Measurements from ENCODE around the gene ZNF326. TPM values are rescaled to one million over a fixed set of nuclear protein-coding genes. Genes with fewer than 3 reads are reported as not detected.

ZNF326 gene, protein sequence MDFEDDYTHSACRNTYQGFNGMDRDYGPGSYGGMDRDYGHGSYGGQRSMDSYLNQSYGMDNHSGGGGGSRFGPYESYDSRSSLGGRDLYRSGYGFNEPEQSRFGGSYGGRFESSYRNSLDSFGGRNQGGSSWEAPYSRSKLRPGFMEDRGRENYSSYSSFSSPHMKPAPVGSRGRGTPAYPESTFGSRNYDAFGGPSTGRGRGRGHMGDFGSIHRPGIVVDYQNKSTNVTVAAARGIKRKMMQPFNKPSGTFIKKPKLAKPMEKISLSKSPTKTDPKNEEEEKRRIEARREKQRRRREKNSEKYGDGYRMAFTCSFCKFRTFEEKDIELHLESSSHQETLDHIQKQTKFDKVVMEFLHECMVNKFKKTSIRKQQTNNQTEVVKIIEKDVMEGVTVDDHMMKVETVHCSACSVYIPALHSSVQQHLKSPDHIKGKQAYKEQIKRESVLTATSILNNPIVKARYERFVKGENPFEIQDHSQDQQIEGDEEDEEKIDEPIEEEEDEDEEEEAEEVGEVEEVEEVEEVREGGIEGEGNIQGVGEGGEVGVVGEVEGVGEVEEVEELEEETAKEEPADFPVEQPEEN
- 16.4 and 18.0 TPM in 2 replicates for polyA plus RNA-seq (2012; rRNA removed)
- 17.5 and 19.3 TPM in 2 replicates for polyA plus RNA-seq (2012; cell fraction: cytosol; rRNA removed)
- polyA plus RNA-seq (2012; cell fraction: nucleus; rRNA removed): 16.1 and 24.0 TPM in 2 replicates

DNA sequence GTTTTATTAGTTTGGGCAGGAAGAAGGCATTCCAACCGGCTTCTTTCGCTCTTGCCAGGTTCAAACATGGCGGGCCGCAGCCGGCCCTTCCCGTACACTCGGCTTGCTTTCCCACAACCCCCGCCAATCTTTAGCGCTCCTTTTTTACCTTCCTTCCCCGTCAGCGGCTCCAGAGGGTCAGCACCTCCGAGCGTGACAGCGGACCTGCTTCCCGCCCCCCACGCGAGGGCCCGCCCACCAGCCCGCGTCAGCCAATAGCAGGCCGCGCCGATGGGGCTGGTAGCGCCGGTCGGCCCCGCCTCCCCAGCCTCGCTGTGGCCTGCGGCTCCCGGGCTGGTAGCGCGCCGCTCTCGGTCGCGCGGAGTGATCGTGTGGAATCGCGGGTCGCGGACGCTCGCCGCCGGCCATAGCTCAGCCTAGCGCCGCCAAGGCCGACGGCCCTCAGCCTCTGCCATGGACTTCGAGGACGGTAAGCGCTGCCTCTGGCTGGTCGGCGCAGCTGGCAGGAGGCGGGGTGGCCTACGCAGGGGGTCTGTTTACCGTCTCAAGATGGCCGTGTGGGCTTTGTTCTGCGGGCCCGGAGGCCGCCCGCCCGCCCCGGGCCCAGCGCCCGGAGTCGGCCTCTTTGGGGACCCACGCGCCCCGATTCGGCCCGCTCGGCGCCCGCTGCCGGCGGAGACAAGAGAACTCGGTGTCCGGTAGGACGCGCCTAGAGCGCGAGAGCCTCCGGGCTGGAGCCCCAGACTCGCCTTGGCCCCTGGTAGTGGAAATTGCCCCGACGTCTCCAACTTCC, at the start of gene ZNF326:
TSS of gene ZNF326 (plus strand) at position 306 of the 793 bp plus-strand sequence. CDS start at position 454, 148 bp downstream.
- H3F3A ChIP-seq (replicated peaks; ENCODE audit: insufficient read depth): peaks cover 5% of the 10 kb centered on the region
- peaks cover 14 to 18% of the 10 kb centered on the region in 2 experiments for H3K36me3 ChIP-seq (replicated peaks in 1 of 2; ENCODE audit: control insufficient read depth in 1 of 2, insufficient read depth in 2 of 2, low read length in 1 of 2)
- POLR2A ChIA-PET: interaction anchor here (1.0 kb wide), 1 partner anchor 470 kb away, joined by 4 read pairs; no protein-coding TSS in a partner anchor
- H3K79me2 ChIP-seq (ENCODE audit: insufficient read depth): peaks cover 49% of the 10 kb centered on the region
- peak within 1 kb of the TSS; percentile 87 for H2AFZ ChIP-seq (ENCODE audit: low read depth)
- H3K4me2 ChIP-seq: peak within 1 kb of the TSS; percentile 81
- peak within 1 kb of the TSS; percentile 92 for H3K4me3 ChIP-seq (ENCODE audit: low read depth in 2 of 2, low read length in 1 of 2)
- H3K9ac ChIP-seq: peak within 1 kb of the TSS; percentile 98
- CTCF ChIA-PET: no interaction called here
- H3K4me1 ChIP-seq (ENCODE audit: control insufficient read depth in 1 of 2, insufficient read depth in 2 of 2, low read depth in 1 of 2, low read length in 1 of 2): peaks cover 15 to 33% of the 10 kb centered on the region in 2 experiments; a peak in 3 of 4 replicates
- no peaks in the 10 kb centered on the region for H3K9me3 ChIP-seq
- peaks cover 44% of the 10 kb centered on the region for H4K20me1 ChIP-seq (ENCODE audit: insufficient read depth)
- peak within 1 kb of the TSS; percentile 95 to 97 for H3K27ac ChIP-seq (ENCODE audit: low read depth in 2 of 2, low read length in 1 of 2)
- 1% methylated on average over 26 of the region's 88 CpGs for whole genome bisulfite sequencing (ENCODE audit: low lambda C conversion rate)
- no peaks in the 10 kb centered on the region for H3K27me3 ChIP-seq (ENCODE audit: insufficient read depth)
- peak; percentile 99 for DNase-seq
- H3K9me2 ChIP-seq: no peaks in the 10 kb centered on the region
- no peak for TF ChIP-seq TCF12 (IDR thresholded peaks at IDR 0.05)
- TF ChIP-seq MEF2A (IDR thresholded peaks at IDR 0.05; ENCODE audit: borderline replicate concordance, low read depth): no peak
- TF ChIP-seq RCOR1 (IDR thresholded peaks at IDR 0.05; ENCODE audit: low read length): no peak; the same call in 1 of the 2 replicates
- TF ChIP-seq TAF1 (IDR thresholded peaks at IDR 0.05; ENCODE audit: borderline replicate concordance, low read depth, low read length): peak; percentile 78
- peak; percentile 64; the same call in 1 of the 2 replicates for TF ChIP-seq SIN3A (IDR thresholded peaks at IDR 0.05; ENCODE audit: borderline replicate concordance, low read depth, low read length)
- peak; percentile 83 for TF ChIP-seq MXI1 (IDR thresholded peaks at IDR 0.05; ENCODE audit: low read depth, low read length)
- TF ChIP-seq, protein P1, sequence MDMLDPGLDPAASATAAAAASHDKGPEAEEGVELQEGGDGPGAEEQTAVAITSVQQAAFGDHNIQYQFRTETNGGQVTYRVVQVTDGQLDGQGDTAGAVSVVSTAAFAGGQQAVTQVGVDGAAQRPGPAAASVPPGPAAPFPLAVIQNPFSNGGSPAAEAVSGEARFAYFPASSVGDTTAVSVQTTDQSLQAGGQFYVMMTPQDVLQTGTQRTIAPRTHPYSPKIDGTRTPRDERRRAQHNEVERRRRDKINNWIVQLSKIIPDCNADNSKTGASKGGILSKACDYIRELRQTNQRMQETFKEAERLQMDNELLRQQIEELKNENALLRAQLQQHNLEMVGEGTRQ (IDR thresholded peaks at IDR 0.05; ENCODE audit: borderline replicate concordance, low read depth, low read length): no peak
- no peak for TF ChIP-seq FOSL2 (IDR thresholded peaks at IDR 0.05; ENCODE audit: borderline replicate concordance, low read depth)
- TF ChIP-seq, protein P2, sequence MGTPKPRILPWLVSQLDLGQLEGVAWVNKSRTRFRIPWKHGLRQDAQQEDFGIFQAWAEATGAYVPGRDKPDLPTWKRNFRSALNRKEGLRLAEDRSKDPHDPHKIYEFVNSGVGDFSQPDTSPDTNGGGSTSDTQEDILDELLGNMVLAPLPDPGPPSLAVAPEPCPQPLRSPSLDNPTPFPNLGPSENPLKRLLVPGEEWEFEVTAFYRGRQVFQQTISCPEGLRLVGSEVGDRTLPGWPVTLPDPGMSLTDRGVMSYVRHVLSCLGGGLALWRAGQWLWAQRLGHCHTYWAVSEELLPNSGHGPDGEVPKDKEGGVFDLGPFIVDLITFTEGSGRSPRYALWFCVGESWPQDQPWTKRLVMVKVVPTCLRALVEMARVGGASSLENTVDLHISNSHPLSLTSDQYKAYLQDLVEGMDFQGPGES (IDR thresholded peaks at IDR 0.05; ENCODE audit: low read depth, low read length): no peak
- TF ChIP-seq NFIC (IDR thresholded peaks at IDR 0.05; ENCODE audit: borderline replicate concordance): peak; percentile 21; the same call in 1 of the 2 replicates
- no peak for TF ChIP-seq FOXJ3 (CRISPR knock-in tag; IDR thresholded peaks at IDR 0.05)
- TF ChIP-seq NRF1 (IDR thresholded peaks at IDR 0.05; ENCODE audit: low read depth, low read length): no peak
- TF ChIP-seq CHD2 (IDR thresholded peaks at IDR 0.05; ENCODE audit: low read length, partially characterized antibody): peak; percentile 29
- TF ChIP-seq, protein P3, sequence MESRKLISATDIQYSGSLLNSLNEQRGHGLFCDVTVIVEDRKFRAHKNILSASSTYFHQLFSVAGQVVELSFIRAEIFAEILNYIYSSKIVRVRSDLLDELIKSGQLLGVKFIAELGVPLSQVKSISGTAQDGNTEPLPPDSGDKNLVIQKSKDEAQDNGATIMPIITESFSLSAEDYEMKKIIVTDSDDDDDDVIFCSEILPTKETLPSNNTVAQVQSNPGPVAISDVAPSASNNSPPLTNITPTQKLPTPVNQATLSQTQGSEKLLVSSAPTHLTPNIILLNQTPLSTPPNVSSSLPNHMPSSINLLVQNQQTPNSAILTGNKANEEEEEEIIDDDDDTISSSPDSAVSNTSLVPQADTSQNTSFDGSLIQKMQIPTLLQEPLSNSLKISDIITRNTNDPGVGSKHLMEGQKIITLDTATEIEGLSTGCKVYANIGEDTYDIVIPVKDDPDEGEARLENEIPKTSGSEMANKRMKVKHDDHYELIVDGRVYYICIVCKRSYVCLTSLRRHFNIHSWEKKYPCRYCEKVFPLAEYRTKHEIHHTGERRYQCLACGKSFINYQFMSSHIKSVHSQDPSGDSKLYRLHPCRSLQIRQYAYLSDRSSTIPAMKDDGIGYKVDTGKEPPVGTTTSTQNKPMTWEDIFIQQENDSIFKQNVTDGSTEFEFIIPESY (IDR thresholded peaks at IDR 0.05; ENCODE audit: borderline replicate concordance, low read depth): no peak; the same call in 1 of the 2 replicates
- TF ChIP-seq POLR2AphosphoS5 (IDR thresholded peaks at IDR 0.05; ENCODE audit: low read depth, low read length): peak; percentile 85
- no peak; the same call in 1 of the 2 replicates for TF ChIP-seq TEAD4 (IDR thresholded peaks at IDR 0.05; ENCODE audit: borderline replicate concordance, insufficient read depth)
- TF ChIP-seq GATA2 (CRISPR knock-in tag; IDR thresholded peaks at IDR 0.05): no peak
- peak; percentile 97 for TF ChIP-seq YY1 (IDR thresholded peaks at IDR 0.05; ENCODE audit: low read depth)
- TF ChIP-seq, protein P4, sequence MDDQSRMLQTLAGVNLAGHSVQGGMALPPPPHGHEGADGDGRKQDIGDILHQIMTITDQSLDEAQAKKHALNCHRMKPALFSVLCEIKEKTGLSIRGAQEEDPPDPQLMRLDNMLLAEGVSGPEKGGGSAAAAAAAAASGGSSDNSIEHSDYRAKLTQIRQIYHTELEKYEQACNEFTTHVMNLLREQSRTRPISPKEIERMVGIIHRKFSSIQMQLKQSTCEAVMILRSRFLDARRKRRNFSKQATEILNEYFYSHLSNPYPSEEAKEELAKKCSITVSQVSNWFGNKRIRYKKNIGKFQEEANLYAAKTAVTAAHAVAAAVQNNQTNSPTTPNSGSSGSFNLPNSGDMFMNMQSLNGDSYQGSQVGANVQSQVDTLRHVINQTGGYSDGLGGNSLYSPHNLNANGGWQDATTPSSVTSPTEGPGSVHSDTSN (IDR thresholded peaks at IDR 0.05): peak; percentile 27; the same call in 1 of the 2 replicates
- TF ChIP-seq, protein P5, sequence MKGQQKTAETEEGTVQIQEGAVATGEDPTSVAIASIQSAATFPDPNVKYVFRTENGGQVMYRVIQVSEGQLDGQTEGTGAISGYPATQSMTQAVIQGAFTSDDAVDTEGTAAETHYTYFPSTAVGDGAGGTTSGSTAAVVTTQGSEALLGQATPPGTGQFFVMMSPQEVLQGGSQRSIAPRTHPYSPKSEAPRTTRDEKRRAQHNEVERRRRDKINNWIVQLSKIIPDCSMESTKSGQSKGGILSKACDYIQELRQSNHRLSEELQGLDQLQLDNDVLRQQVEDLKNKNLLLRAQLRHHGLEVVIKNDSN (IDR thresholded peaks at IDR 0.05; ENCODE audit: borderline replicate concordance, low read depth): peak; percentile 16
- 0 out of 2 replicates have a peak, but pooled peaks have one; percentile 20 for TF ChIP-seq FOXM1 (IDR thresholded peaks at IDR 0.05; ENCODE audit: low read depth)
- peak; percentile 5 to 9; a peak in 1 of 4 replicates for TF ChIP-seq EP300 (IDR thresholded peaks at IDR 0.05; ENCODE audit: borderline replicate concordance in 1 of 2, low read depth in 1 of 2, low read length in 1 of 2)
